Suprapubic skin (tissue), 4 donors: ENCODE measurements around the gene SIRT7. TPM values are rescaled to one million over a fixed set of nuclear protein-coding genes. Genes with fewer than 3 reads are reported as not detected.

Experiments used
- DNase-seq, 2 donors: peaks; one replicate each; pipeline ENCODE4 v3.0.0-alpha.2; 2019; ENCODE audit warnings: low spot score in 2 of 2
- H3K27ac ChIP-seq: fragments of 200-600 bp; sonication (generic); one replicate; pipeline ENCODE4 v1.5.1; 2019
- H3K27me3 ChIP-seq: fragments of 200-600 bp; sonication (generic); one replicate; pipeline ENCODE4 v1.5.1; 2019
- H3K36me3 ChIP-seq: fragments of 200-600 bp; sonication (generic); one replicate; pipeline ENCODE4 v1.5.1; 2019
- H3K4me1 ChIP-seq: fragments of 200-600 bp; sonication (generic); one replicate; pipeline ENCODE4 v1.5.1; 2019
- H3K4me3 ChIP-seq: fragments of 200-600 bp; sonication (generic); one replicate; pipeline ENCODE4 v1.5.1; 2019; ENCODE audit warnings: mild to moderate bottlenecking
- H3K9me3 ChIP-seq: fragments of 200-600 bp; sonication (generic); one replicate; pipeline ENCODE4 v1.5.1; 2019
- EP300 ChIP-seq: sonication (generic); formaldehyde crosslinking; IDR thresholded peaks from one replicate; pipeline ENCODE4 v1.6.1; 2017; ENCODE audit warnings: antibody characterized with exemption
- POLR2A ChIP-seq, 2 donors: fragments of 450-650 bp; IDR thresholded peaks; one replicate each; pipeline ENCODE4 v1.6.1; 2017; ENCODE audit warnings: antibody characterized with exemption in 2 of 2, mild to moderate bottlenecking in 2 of 2, moderate library complexity in 2 of 2
- POLR2AphosphoS5 ChIP-seq, 3 donors: sonication (generic); formaldehyde crosslinking; IDR thresholded peaks; one replicate each; pipeline ENCODE4 v1.6.1; 2017; ENCODE audit warnings: antibody characterized with exemption in 3 of 3
- WGBS: methylation state at CpG from one replicate; pipeline ENCODE4 v1.1.5; 2018; 5-methylcytosine and 5-hydroxymethylcytosine counted together
- total RNA-seq, 4 donors: library from RNA; depleted of rRNA; stranded (reverse); fragments of >200 nt; gene quantifications; one replicate each; pipeline ENCODE4 v1.1.0, GENCODE V29; 2016
- TF ChIP-seq, protein P1 (sequence below), 2 donors: fragments of 200-600 bp in 1 of 2; fragments of 450-650 bp in 1 of 2; sonication (generic) in 1 of 2; IDR thresholded peaks; one replicate each; pipeline ENCODE4 v1.5.1; 2016 to 2019; ENCODE audit warnings: antibody characterized with exemption in 2 of 2, mild to moderate bottlenecking in 1 of 2, moderate library complexity in 1 of 2

The SIRT7 gene
- total RNA-seq, 4 donors from 2014 or later: 30.7 to 52.4 (median 38.9) TPM

- Histone ChIP-seq H3K27ac (no peak overlapping the region), H3K9me3 (no peaks in the 10 kb centered on the region), H3K4me3 (no peak overlapping the region), H3K4me1 (peaks cover 49% of the 10 kb centered on the region), H3K27me3 (no peaks in the 10 kb centered on the region), H3K36me3 (peaks cover 39% of the 10 kb centered on the region)
- DNase-seq: no peak
- 78% methylated on average over 18 of the region's 32 CpGs for WGBS
- TF ChIP-seq, protein P1, sequence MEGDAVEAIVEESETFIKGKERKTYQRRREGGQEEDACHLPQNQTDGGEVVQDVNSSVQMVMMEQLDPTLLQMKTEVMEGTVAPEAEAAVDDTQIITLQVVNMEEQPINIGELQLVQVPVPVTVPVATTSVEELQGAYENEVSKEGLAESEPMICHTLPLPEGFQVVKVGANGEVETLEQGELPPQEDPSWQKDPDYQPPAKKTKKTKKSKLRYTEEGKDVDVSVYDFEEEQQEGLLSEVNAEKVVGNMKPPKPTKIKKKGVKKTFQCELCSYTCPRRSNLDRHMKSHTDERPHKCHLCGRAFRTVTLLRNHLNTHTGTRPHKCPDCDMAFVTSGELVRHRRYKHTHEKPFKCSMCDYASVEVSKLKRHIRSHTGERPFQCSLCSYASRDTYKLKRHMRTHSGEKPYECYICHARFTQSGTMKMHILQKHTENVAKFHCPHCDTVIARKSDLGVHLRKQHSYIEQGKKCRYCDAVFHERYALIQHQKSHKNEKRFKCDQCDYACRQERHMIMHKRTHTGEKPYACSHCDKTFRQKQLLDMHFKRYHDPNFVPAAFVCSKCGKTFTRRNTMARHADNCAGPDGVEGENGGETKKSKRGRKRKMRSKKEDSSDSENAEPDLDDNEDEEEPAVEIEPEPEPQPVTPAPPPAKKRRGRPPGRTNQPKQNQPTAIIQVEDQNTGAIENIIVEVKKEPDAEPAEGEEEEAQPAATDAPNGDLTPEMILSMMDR (IDR thresholded peaks at IDR 0.05): no peak
- TF ChIP-seq EP300 (no peak), POLR2AphosphoS5 (IDR thresholded peaks at IDR 0.05) (no peak), POLR2A (IDR thresholded peaks at IDR 0.05) (no peak)
These were observed 5.3 kb downstream of the SIRT7 start for GRCh38 chr17:81912441-81913309.

DNA sequence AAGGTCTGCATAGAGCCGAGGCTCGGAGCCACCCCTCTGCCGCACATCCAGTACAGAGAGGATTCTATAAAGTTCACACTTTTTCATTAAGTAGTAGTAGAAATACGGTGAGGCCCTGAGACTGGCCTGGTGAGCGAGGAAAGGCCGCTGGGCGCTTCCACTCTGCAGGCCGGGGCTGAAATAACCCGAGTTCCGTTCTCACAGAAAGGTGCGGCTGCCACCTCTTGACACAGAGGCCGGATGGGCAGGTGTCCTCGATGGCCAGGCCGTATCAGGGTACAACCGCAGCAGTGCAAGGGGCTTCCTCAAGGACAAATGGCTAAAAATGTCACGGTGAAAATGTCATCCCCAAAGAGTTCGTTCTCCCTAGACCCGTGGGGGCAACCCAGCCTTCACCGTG is 6.0 kb downstream of the SIRT7 start:
- H3K4me1 ChIP-seq: peaks cover 42% of the 10 kb centered on the region
- peak overlapping the region; percentile 88 for H3K4me3 ChIP-seq
- no peak for TF ChIP-seq POLR2AphosphoS5 (IDR thresholded peaks at IDR 0.05)
- TF ChIP-seq POLR2A (IDR thresholded peaks at IDR 0.05): no peak
- TF ChIP-seq, protein P1 (IDR thresholded peaks at IDR 0.05): no peak
- H3K9me3 ChIP-seq: no peaks in the 10 kb centered on the region
- no peak overlapping the region for H3K27ac ChIP-seq
- peaks cover 43% of the 10 kb centered on the region for H3K36me3 ChIP-seq
- no peak for DNase-seq
- 76% methylated on average over 19 of the region's 19 CpGs for WGBS
- no peaks in the 10 kb centered on the region for H3K27me3 ChIP-seq

GRCh38 chr17:81911277-81911961 is 6.6 kb downstream of the SIRT7 start, which contains the start of gene PCYT2:
TSS of gene PCYT2 (minus strand) at chr17:81911399. CDS start at chr17:81911355, 44 bp downstream.
- H3K27me3 ChIP-seq: no peaks in the 10 kb centered on the region
- peak within 1 kb of the TSS; percentile 88 for H3K4me3 ChIP-seq
- peaks cover 49% of the 10 kb centered on the region for H3K36me3 ChIP-seq
- WGBS: 22% methylated on average over 16 of the region's 84 CpGs
- TF ChIP-seq, protein P1 (IDR thresholded peaks at IDR 0.05): peak in 1 of 2 donors; percentile 6
- TF ChIP-seq POLR2A (IDR thresholded peaks at IDR 0.05): no peak
- TF ChIP-seq POLR2AphosphoS5 (IDR thresholded peaks at IDR 0.05): no peak
- TF ChIP-seq EP300: no peak
- H3K9me3 ChIP-seq: no peaks in the 10 kb centered on the region
- DNase-seq: peak; percentile 94 to 95
- H3K4me1 ChIP-seq: peaks cover 36% of the 10 kb centered on the region
- H3K27ac ChIP-seq: no peak within 1 kb of the TSS

DNA sequence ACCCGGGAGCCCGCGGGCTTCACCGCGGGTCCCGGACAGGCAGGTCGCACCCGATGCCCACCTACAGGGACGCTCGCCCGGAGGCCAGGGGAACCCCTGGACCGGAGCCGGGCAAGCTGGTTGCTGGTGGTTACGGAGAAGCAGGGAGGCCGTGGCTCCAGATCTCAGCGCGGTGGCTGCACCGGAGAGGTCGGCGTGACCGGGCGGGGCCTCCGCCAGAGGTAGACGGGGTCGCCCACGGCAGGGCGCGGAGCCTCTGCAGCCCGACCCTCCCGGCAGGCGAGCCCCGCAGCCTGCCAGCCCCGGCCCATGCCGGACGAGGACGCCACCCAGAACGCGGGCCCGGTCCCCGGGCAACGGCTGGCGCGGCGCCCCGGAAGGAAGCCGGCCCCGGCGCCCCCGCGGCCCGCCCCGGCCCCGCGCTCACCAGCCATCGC is 7.1 kb downstream of the SIRT7 start:
- Histone ChIP-seq H3K27ac (no peak overlapping the region), H3K4me3 (peak overlapping the region; percentile 88), H3K27me3 (no peaks in the 10 kb centered on the region), H3K36me3 (peaks cover 54% of the 10 kb centered on the region), H3K9me3 (no peaks in the 10 kb centered on the region), H3K4me1 (peaks cover 32% of the 10 kb centered on the region)
- TF ChIP-seq POLR2A (IDR thresholded peaks at IDR 0.05): no peak
- TF ChIP-seq EP300: no peak
- TF ChIP-seq, protein P1 (IDR thresholded peaks at IDR 0.05): no peak
- no peak for TF ChIP-seq POLR2AphosphoS5 (IDR thresholded peaks at IDR 0.05)
- no peak for DNase-seq
- under 1% methylated on average over 13 of the region's 55 CpGs for WGBS
